Small intestine (tissue), 7 donors: ENCODE data around the gene CAMK1D. TPM values are rescaled to one million over a fixed set of nuclear protein-coding genes. Genes with fewer than 3 reads are reported as not detected.
"Not testable (repeated sequence)": the region's sequence is repeated elsewhere in the genome, so short reads cannot be mapped to it uniquely, and the experiment has no call there.

ENCODE experiments used
- DNase-seq, 2 donors: peaks; one replicate each; pipeline versions ENCODE4 v3.0.0 to v3.0.0-alpha.2; 2013
- FAIRE-seq: peaks from 2 replicates; lab custom pipeline; 2012; peaks lifted over from hg19 to GRCh38; lab: Jason Lieb, UNC
- H3K27ac ChIP-seq, 3 donors: one replicate each; pipeline ENCODE4 v1.5.1; 2013; ENCODE audit warnings: low read length in 2 of 3, mild to moderate bottlenecking in 2 of 3, control low read depth in 1 of 3, inconsistent platforms in 1 of 3, low read depth in 1 of 3, moderate library complexity in 1 of 3
- H3K27me3 ChIP-seq, 3 donors: one replicate each; pipeline ENCODE4 v1.6.1; 2013; ENCODE audit warnings: low read length in 3 of 3, inconsistent platforms in 1 of 3; ENCODE audit not compliant: control insufficient read depth in 3 of 3, insufficient read depth in 3 of 3
- H3K36me3 ChIP-seq, 3 donors: one replicate each; pipeline ENCODE4 v1.6.1; 2013; ENCODE audit warnings: low read length in 3 of 3, inconsistent platforms in 1 of 3, low read depth in 1 of 3, mild to moderate bottlenecking in 1 of 3, moderate library complexity in 1 of 3; ENCODE audit not compliant: control insufficient read depth in 3 of 3, insufficient read depth in 2 of 3
- H3K4me1 ChIP-seq, 3 donors: one replicate each; pipeline ENCODE4 v1.6.1; 2013; ENCODE audit warnings: low read length in 2 of 3, inconsistent platforms in 1 of 3, low read depth in 1 of 3, mild to moderate bottlenecking in 1 of 3, moderate library complexity in 1 of 3; ENCODE audit not compliant: control insufficient read depth in 3 of 3, insufficient read depth in 2 of 3
- H3K4me3 ChIP-seq, 3 donors: one replicate each; pipeline ENCODE4 v1.5.1; 2013; ENCODE audit warnings: low read length in 3 of 3, control low read depth in 1 of 3, inconsistent platforms in 1 of 3, low read depth in 1 of 3, mild to moderate bottlenecking in 1 of 3, moderate library complexity in 1 of 3
- H3K9me3 ChIP-seq, 2 donors: one replicate each; pipeline ENCODE4 v1.6.1; 2013; ENCODE audit warnings: low read depth in 1 of 2, low read length in 1 of 2; ENCODE audit not compliant: control insufficient read depth in 2 of 2, insufficient read depth in 1 of 2
- WGBS, 3 donors: extraction: QIAGEN DNeasy Blood & Tissue Kit; methylation state at CpG; one replicate each; pipeline ENCODE4 v1.1.7; 2013; 5-methylcytosine and 5-hydroxymethylcytosine counted together
- polyA plus RNA-seq, 4 donors: library from polyadenylated mRNA; stranded (reverse) in 3 of 4; unstranded in 1 of 4; fragments of 200-250 nt in 3 of 4; fragments of 120-200 nt in 1 of 4; gene quantifications; one replicate each; pipeline versions ENCODE4 v1.2.1 to v1.2.3, GENCODE V29; 2013
- donor health status: healthy with polysubstance abuse.
- donor health status: control.
- donor health status: control.
- donor health status: Bipolar disorder and iron deficiency.
- donor health status: healthy.

CAMK1D gene
- polyA plus RNA-seq, 4 donors = 0.45 to 9.7 (median 3.8) TPM

GRCh38 chr10:12321641-12322040 lies 27.7 kb upstream of the CAMK1D start:
- no peaks in the 10 kb centered on the region for H3K9me3 ChIP-seq
- WGBS, 3 donors = 88 to 92% (median 91%) methylated on average over 2 of the region's 2 CpGs
- H3K4me3 ChIP-seq = no peak overlapping the region
- H3K27ac ChIP-seq = no peak overlapping the region
- H3K36me3 ChIP-seq = no peaks in the 10 kb centered on the region
- no peaks in the 10 kb centered on the region for H3K27me3 ChIP-seq
- no peak for DNase-seq
- FAIRE-seq = no peak
- H3K4me1 ChIP-seq = no peaks in the 10 kb centered on the region

- no peaks in the 10 kb centered on the region for H3K27me3 ChIP-seq
Observed at GRCh38 chr10:12322583-12323131, 26.7 kb upstream of the CAMK1D start.

GRCh38 chr10:12324530-12324929 lies 24.8 kb upstream of the CAMK1D start:
- no peak for FAIRE-seq
- WGBS, 3 donors = 89 to 97% (median 93%) methylated on average over 3 of the region's 3 CpGs
- Histone ChIP-seq H3K27ac (no peak overlapping the region), H3K36me3 (no peaks in the 10 kb centered on the region), H3K9me3 (no peaks in the 10 kb centered on the region), H3K4me3 (no peak overlapping the region), H3K27me3 (no peaks in the 10 kb centered on the region), H3K4me1 (no peaks in the 10 kb centered on the region)
- DNase-seq = no peak

More at GRCh38 chr10:12322583-12323131, 26.7 kb upstream of the CAMK1D start:
- FAIRE-seq = no peak
- H3K36me3 ChIP-seq = no peaks in the 10 kb centered on the region
- 75 to 89% (median 86%) methylated on average over 9 of the region's 9 CpGs for WGBS, 3 donors
- H3K27ac ChIP-seq = no peak overlapping the region
- H3K4me3 ChIP-seq = no peak overlapping the region
- no peaks in the 10 kb centered on the region for H3K9me3 ChIP-seq
- H3K4me1 ChIP-seq = no peaks in the 10 kb centered on the region
- no peak for DNase-seq

GRCh38 chr10:12327074-12327473 lies 22.3 kb upstream of the CAMK1D start:
- no peaks in the 10 kb centered on the region for H3K4me1 ChIP-seq
- WGBS, 3 donors = 65 to 91% (median 90%) methylated on average over 3 of the region's 3 CpGs
- no peaks in the 10 kb centered on the region for H3K9me3 ChIP-seq
- no peaks in the 10 kb centered on the region for H3K36me3 ChIP-seq
- H3K4me3 ChIP-seq = no peak overlapping the region
- no peaks in the 10 kb centered on the region for H3K27me3 ChIP-seq
- FAIRE-seq (no peak), DNase-seq (no peak)
- H3K27ac ChIP-seq = no peak overlapping the region

DNA sequence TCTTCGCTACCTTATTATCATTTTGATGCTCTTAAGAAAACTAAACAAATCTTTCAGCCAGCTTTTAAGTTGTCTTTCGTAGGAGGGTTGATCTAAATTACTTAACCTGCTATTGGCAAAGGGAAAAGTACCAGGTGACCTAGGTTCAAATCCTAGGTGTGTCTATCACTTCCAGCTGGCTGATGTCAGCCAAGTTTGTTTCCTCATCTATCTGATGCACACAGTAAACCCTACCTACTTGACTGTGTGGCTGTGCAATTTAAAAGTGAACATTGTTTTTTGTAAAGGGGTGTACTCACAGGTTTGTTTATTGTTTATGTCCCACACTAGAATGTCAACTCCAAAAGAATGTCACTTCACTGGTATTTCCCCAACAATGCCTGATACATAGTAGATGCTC lies 21.9 kb upstream of the CAMK1D start:
- DNase-seq (no peak), FAIRE-seq (no peak)
- H3K4me3 ChIP-seq = no peak overlapping the region
- H3K36me3 ChIP-seq = no peaks in the 10 kb centered on the region
- no peaks in the 10 kb centered on the region for H3K4me1 ChIP-seq
- no peaks in the 10 kb centered on the region for H3K27me3 ChIP-seq
- 59 to 87% (median 74%) methylated on average over 2 of the region's 2 CpGs for whole genome bisulfite sequencing, 3 donors
- H3K27ac ChIP-seq = no peak overlapping the region
- H3K9me3 ChIP-seq = no peaks in the 10 kb centered on the region

DNA sequence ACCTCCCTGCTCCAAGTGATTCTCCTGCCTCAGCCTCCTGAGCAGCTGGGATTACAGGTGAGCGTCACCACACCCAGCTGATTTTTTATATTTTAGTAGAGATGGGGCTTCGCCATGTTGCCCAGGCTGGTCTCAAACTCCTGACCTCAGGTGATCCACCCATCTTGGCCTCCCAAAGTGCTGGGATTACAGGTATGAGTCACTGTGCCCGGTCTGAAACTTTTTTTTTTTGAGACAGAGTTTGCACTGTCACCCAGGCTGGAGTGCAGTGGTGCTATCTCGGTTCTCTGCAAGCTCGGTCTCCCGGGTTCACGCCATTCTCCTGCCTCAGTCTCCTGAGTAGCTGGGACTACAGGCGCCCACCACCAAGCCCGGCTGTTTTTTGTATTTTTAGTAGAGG lies 21.0 kb upstream of the CAMK1D start:
- not testable (repeated sequence) for H3K4me1 ChIP-seq, H3K27me3 ChIP-seq, H3K27ac ChIP-seq, FAIRE-seq, H3K4me3 ChIP-seq, H3K9me3 ChIP-seq, H3K36me3 ChIP-seq, DNase-seq
- 71 to 79% (median 77%) methylated on average over 7 to 9 of the region's 9 CpGs for WGBS, 3 donors

DNA sequence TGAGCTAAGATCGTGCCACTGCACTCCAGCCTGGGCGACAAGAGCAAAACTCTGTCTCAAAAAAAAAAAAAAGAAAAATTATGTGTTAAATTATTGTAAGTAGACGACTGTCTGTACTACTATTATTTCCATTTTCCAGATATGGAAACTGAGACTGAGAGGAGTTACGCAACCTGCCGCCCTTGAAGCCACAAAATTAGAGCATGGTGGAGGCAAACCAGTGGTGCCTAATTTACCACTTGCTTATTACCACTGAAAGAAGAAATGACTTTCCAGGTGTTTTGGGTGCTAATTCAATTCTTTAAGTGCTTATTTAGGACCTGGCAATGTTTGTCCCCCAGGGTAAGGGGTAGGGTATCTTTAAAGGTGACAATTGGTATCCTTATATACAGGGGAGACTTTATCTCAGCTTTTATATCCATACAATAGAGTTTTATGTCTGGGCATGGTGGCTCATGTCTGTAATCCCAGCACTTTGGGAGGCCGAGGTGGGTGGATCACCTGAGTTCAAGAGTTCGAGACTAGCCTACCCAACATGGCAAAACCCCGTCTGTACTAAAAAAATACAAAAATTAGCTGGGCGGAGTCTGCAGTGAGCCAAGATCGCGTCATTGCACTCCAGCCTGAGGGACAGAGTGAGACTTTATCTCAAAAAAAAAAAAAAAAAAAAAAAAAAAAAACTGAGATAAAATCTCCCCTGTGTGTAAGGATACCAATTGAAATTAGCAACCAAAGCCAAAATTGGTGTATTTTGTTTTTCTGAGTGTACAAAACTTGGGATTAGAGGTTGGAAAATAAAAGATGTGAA lies 16.6 kb upstream of the CAMK1D start:
- Histone ChIP-seq H3K4me3 (no peak overlapping the region), H3K27ac (peak overlapping the region in 1 of 3 donors; percentile 3), H3K27me3 (no peaks in the 10 kb centered on the region), H3K4me1 (no peaks in the 10 kb centered on the region), H3K9me3 (no peaks in the 10 kb centered on the region), H3K36me3 (no peaks in the 10 kb centered on the region)
- DNase-seq (no peak), FAIRE-seq (no peak)
- 61 to 77% (median 75%) methylated on average over 11 of the region's 11 CpGs for WGBS, 3 donors

- H3K4me3 ChIP-seq = no peak overlapping the region
- no peaks in the 10 kb centered on the region for H3K4me1 ChIP-seq
- H3K36me3 ChIP-seq = no peaks in the 10 kb centered on the region
- no peaks in the 10 kb centered on the region for H3K27me3 ChIP-seq
- peak overlapping the region in 1 of 3 donors; percentile 3 for H3K27ac ChIP-seq
- FAIRE-seq = no peak
- no peaks in the 10 kb centered on the region for H3K9me3 ChIP-seq
- 37 to 54% (median 49%) methylated on average over 15 of the region's 15 CpGs for WGBS, 3 donors
- peak in 1 of 2 donors; percentile 5 for DNase-seq
Observed at GRCh38 chr10:12333380-12334185, 15.8 kb upstream of the CAMK1D start.
